Right hindlimb (tissue), 1 donor: ENCODE measurements around the gene MADD.

Experiments
- DNase-seq: peaks from one replicate; pipeline ENCODE4 v3.0.0-alpha.2; 2018

Gene MADD

DNA sequence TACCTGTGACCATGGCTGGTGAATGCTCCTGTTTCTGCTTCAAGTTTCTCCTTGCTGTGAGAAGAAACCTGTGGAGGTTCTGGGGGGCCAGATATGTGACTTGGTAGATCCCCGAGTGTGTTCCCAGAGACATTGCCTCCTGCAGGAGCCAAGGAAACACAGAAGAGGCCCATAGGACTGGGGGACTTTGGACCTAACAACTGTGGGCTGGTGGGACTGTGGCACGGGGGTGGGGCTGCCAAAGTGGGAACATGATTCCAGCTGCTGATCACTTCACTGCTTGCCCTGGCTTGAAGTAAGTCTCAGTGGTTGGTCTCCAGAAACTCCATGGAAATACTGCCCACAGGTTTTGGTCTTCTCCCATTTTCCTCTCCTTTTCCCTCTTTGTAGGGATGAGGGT is 16.3 kb upstream of the MADD start:
- DNase-seq: no peak

DNA sequence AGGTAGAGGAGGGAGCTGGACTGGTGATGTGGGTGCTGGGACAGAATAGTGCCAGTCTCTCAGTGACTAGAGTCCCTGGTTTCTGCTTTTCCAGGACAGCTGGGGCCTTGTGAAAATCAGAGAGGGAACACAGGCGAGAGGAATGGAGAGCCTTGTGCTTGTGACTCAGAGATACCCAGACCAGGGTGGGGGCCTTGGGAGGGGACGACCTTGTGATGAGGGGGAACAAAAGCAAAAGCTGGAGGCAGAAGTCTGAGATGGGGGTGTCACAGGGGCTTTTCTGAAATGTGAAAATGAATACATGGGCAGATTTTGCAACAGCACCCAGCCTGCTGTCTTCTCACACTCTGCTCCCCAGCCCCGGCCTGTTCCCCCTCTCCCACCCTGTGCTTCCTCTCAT is 15.5 kb upstream of the MADD start:
- DNase-seq: peak; percentile 46

DNA sequence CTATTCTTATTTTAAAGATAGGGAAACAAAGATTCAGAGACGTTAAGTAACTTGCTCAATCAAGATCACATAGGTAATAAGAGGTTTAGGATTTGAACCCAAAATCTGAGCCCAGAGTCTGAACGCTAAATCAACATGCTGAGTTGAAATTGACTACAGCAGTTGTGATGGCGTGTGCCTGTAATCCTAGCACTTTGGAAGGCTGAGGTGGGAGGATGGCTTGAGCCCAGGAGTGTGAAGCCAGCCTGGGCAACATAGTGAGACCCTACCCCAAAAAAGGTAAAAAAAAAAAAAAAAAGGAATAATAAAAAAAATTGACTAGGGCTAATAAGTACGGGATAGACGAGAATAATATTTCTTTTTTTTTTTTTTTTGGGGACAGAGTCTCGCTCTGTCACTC is 13.6 kb upstream of the MADD start:
- DNase-seq: no peak

DNA sequence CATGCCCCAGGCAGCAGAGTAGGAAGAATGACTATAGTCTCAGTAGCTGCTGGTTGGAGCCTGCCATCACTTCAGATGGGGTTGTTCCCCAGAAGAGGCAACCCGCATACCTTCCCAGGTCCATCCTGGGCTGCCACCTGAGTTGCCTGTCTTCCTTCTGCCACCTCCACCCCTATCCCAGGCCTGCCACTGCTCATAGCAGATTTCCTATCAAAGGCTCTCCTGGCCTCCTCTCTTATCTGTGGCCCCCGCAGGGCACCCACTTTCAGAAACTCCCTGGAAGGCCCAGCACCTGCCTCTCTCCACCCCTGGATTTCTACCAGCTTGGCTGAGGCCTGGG is 12.8 kb upstream of the MADD start:
- no peak for DNase-seq

DNA sequence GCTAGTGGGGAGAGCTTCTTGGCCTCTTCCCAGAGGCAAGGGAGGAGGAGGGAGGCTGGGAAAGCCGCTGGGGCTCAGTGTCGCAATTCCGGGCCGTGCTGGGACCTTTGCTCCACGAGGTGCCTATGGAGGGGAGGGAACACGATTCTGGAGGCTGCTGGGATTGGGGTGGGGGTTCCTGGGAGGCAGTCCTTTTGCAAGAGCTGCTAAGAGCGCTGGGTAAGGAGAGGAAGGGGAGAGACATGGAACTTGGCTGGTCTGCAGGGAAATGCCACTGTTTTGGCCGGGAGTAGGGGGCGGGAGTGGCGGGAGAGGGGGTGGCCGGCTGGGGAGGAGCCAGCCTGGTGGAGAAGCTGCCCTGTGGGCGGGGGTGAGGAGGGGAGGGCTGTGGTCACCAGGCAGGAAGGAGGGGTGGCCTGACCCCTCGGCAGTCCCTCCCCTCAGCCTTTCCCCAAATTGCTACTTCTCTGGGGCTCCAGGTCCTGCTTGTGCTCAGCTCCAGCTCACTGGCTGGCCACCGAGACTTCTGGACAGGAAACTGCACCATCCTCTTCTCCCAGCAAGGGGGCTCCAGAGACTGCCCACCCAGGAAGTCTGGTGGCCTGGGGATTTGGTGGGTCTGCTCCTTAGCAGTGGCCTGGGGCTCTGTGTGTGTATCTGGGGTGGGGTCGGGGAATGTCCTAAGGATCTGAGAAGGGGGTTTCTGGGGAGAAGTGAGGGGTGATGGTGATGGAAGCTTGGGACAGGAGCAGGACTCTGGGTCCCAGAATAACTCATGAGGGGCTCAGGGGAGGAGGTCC is 12.2 kb upstream of the MADD start, which contains the start of gene NR1H3:
Gene NR1H3, plus strand, starts transcription at position 480 of the 800 bp plus-strand sequence. CDS start 1,221 bp downstream, outside the sequence.
- peak; percentile 89 for DNase-seq

DNA sequence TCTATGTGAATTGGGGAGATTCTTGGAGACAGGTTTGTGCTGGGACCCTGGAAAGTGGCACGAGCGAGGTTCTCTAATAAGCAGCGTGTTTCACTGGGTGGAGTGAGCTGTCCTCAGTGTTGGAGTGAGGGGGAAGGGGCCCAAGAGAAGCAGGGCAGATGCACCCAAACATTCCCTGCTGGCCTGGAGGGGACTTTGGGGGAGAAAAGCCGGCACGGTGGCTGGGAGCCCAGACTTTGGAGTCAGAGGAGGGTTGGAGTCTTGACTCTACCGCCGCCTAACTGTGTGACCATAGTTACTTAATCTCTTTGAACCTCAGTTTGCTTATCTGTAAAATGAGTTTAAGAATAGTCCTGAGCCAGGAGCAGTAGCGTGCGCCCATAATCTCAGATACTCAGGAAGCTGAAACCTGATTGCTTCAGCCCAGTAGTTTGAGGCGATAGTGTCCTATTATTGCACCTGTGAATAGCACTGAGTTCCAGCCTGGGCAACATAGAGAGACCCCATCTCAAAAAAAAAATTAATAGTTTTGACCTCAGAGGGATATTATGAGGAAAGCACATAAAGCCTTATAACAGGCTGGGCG is 11.5 kb upstream of the MADD start:
- no peak for DNase-seq

DNA sequence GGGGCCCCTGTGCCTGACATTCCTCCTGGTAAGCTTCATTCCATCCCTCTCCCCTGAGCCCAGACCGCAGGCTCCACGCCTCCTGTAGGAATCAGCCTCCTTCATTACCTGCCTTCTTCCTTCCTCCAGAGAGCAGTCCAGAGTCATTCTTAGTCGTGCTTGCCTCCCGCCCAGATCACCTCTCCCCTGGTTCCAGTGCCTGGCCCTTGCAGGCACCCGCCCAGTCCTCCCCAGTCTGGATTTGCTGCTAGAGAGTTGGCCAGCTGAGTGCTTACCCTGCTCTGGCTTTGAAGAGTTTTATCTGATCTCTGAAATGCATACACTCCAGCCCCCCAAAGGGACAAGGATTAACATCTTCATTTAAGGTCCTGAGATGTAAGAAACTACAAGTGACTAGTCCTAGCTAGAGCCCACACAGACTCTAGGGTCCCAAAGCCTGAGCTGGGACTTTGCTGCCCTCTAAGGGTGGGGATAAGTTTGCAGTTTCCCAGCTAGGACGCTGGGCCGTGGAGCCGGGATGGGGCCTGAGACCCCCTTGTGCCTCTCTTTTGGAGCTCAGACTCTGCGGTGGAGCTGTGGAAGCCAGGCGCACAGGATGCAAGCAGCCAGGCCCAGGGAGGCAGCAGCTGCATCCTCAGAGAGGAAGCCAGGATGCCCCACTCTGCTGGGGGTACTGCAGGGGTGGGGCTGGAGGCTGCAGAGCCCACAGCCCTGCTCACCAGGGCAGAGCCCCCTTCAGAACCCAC is 10.5 kb upstream of the MADD start:
- peak; percentile 39 for DNase-seq

DNA sequence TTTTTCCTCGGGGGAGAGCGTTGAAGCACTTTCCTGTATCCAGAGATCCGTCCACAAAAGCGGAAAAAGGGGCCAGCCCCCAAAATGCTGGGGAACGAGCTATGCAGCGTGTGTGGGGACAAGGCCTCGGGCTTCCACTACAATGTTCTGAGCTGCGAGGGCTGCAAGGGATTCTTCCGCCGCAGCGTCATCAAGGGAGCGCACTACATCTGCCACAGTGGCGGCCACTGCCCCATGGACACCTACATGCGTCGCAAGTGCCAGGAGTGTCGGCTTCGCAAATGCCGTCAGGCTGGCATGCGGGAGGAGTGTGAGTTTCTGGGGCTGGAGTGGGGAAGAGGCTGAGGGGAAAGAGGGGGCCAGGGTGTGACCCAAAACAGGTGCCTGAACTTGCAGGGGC is 9.6 kb upstream of the MADD start:
- no peak for DNase-seq

DNA sequence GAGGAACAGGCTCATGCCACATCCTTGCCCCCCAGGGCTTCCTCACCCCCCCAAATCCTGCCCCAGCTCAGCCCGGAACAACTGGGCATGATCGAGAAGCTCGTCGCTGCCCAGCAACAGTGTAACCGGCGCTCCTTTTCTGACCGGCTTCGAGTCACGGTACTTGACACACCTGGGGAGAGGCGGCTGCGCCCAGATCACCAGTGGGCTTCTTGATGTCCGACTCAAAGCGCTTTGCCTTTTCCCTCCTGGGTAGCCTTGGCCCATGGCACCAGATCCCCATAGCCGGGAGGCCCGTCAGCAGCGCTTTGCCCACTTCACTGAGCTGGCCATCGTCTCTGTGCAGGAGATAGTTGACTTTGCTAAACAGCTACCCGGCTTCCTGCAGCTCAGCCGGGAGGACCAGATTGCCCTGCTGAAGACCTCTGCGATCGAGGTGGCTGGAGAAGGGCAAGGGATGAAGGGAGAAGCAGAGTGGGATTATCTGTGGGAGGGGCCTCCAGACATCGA is 8.6 kb upstream of the MADD start:
- no peak for DNase-seq

DNA sequence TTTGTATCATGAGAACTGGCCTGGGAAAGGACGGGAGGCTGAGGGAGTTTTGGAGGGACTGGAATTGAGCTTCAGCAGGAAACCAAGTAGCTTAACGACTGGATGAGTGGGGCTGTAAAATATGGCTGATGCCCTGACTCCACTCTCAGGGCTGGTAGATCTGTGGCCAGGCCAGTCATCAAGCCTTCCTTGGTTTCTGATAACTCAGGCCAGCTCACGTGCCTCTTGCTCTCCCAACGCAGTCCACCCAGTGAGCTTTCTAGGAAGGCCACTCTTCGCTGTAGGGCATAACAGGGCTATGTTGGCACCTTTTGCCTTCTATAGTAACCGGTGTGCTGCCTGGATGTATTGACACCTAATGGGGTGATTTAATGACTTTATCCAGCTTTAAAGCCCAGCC is 5.8 kb upstream of the MADD start:
- no peak for DNase-seq

DNA sequence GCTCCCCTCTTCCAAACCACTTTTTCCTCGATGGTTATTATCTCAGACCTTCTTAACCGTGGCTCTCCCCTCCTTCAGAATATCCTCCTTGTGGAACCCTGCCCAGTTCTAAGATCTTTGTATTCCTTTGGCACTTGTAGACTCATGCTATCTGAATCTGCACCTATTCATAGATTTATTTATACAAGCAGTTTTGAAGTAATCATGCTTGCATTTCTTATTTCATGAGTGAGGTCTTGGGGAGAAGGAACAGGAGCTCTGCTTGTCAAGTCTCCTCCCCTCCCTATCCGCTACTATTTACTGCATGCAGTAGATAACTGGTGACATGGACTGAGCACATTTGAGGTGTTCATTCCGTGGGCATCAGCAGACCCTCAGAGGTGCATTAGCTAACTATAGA is 5.4 kb upstream of the MADD start:
- no peak for DNase-seq

DNA sequence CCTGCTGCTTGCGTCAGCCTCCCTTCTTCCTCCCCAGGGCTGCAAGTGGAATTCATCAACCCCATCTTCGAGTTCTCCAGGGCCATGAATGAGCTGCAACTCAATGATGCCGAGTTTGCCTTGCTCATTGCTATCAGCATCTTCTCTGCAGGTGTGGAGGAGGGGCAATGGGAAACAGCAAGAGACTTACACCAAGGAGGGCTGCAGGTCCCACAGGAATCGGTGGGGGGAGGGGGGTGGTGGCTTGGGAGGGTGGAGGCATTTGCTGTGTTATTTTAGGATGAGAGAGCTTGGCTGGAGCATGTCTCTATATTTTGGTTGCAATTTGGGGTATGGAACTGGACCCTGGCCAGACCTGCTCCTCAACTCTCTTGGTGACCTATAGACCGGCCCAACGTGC is 2.1 kb upstream of the MADD start:
- DNase-seq: no peak

DNA sequence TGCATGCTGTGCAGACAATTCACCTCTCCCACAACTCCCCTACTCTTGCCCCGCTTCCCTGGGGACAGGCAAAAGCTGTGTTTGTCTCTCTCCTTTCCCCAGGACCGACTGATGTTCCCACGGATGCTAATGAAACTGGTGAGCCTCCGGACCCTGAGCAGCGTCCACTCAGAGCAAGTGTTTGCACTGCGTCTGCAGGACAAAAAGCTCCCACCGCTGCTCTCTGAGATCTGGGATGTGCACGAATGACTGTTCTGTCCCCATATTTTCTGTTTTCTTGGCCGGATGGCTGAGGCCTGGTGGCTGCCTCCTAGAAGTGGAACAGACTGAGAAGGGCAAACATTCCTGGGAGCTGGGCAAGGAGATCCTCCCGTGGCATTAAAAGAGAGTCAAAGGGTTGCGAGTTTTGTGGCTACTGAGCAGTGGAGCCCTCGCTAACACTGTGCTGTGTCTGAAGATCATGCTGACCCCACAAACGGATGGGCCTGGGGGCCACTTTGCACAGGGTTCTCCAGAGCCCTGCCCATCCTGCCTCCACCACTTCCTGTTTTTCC is 1.4 kb upstream of the MADD start:
- DNase-seq: no peak

DNA sequence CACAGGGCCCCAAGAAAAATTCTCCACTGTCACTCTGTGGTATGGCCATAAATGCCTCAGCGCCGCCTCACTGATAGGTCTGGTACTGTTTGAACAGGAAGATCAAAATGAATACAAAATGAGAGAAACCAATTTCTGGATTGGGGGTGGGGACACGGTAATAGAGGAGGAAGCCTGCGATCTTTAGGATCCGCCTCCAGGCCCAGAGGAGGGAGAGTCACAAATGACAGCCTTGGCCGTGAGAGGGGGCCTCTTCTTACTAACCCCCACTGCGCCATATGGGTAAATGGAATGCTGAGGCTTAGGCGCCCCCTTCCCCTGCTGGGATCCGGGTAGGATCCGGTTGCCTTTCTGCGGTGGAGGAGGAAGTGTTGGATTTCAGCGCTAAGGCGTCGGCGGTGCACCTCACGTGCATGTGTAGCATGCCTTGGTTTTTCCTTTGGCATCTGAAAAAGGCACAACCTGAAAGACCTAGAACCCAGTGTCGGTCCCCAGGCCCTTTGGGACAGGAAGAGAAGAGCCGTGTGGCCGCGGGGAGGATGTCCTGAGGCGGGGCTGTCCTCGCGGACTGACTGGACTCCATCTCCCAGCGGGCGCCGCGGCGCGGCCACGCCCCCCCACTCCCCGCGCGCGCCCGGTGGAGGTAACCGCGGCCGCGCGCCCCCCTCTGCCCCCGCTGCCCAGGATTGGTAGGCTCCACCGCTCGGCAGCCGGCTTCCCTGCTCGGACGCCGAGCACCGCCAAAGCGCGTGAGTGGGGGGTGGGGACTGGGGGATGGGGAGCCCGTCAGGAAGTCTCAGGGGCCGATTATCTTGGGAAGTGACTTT is 718 bp upstream of the MADD start:
- DNase-seq: peak; percentile 92

DNA sequence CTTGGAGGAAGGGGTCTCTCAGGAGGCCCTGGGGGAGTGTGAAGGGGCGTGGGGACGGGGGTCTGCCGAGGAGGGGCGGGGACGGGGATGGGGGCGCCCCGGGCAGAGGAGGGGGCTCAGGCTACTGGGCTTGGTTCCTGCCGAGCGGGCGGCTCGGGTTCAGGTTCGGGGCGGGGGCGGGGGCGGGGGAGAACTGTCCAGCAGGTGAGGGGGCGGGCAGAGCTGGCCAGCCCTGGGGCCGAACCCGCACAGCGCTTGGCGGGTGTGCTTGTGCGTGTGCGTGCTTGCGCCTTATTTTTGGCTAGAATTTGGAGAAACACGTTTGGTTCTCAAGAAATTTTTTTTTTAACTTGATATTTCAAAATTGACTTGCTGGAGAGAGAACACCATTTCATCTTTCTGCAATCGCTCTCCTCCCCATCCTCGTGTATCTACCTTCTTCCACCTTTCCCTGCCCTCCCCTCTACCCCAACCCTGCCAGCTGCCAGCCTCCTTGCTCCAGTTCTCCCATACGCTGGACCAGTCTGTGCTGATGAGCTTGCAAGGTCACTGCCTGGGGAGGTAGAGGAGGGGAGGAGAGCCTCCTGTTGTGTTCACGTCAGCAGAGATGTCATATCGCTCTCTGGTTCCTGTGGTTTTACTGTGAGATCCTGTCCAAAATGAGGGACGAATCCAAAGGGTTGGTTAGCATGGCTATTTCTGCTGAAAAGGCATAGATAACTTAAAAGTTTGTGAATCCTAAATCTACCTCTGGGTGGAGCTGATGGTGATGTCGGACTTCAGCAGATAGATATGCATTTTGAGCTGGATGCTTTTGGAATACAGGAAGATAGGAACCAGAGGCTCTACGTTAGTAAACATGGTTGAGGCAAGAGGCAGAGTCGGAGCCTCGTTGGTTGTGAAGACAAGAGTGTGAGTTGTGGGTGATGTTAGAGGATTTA is 668 bp downstream of the MADD start:
- DNase-seq: no peak

DNA sequence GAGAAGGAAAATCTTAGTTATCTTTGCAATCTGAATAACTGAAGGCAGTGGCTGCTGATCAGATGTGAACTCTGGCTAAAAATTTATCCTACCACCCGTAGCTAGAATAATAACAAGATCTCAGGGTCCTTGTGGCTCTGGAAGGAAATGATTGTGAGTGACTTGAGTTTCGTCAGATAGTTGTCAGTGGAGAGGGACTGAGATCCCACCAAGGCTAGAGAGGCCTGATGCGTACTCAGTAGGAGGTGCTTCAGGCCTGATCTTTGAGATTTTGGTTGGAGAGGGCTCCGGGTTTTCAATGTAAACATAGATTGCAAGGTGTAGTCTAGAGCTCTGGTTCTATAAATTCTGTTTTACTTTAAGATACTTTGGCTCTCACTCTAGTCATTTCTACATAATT is 1.4 kb downstream of the MADD start:
- no peak for DNase-seq

DNA sequence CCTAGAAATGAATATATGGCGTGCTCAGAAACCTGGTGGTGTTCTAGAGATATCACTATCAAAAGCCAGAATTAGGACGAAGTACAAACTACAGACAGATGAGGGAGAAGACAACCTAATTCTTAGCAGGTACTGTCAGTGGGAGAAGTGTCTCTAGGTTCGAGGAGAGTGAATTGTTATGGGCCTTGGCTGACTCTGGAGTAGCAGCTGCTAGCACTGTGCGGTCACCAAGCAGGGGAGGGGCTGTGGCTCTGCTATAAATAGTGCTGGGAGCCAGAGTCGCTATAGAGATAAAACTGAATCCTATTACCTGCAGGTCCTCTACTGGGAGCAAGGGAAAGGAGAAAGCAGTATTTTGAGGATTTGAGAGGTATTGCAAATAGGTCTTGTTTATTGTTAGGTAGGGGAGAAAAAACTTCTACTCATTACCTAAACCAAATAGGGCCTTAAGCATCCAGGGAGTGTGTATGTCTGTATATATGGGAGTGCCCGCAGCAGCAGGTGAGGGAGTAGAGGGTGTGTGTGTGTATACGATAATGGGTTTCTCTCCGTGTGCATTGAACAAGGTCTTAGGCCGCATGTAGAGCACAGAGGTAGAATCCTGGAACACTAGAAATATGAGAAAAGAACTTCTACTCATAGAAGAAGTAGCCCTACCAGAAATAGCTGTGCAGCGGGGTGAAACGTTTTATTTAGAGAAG is 2.2 kb downstream of the MADD start:
- peak; percentile 55 for DNase-seq

DNA sequence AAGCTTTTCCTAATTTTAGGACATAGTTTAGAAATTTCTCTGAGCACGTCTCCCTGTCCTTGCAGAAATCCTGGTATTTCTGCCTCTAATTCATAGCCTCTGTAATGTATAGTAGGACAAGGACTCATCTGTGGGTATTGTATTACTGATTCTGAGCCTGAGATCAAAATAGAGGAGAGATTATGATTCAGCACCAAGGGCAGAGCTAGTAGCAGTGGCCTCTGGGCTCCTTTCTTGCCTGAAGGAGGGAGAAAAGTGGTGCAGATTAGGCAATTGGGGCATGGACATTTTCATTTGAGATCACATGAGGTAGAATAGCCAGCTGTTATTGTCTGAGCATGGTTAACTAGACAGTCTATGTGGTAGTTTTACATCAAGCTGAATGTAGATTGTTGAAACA is 2.8 kb downstream of the MADD start:
- no peak for DNase-seq

DNA sequence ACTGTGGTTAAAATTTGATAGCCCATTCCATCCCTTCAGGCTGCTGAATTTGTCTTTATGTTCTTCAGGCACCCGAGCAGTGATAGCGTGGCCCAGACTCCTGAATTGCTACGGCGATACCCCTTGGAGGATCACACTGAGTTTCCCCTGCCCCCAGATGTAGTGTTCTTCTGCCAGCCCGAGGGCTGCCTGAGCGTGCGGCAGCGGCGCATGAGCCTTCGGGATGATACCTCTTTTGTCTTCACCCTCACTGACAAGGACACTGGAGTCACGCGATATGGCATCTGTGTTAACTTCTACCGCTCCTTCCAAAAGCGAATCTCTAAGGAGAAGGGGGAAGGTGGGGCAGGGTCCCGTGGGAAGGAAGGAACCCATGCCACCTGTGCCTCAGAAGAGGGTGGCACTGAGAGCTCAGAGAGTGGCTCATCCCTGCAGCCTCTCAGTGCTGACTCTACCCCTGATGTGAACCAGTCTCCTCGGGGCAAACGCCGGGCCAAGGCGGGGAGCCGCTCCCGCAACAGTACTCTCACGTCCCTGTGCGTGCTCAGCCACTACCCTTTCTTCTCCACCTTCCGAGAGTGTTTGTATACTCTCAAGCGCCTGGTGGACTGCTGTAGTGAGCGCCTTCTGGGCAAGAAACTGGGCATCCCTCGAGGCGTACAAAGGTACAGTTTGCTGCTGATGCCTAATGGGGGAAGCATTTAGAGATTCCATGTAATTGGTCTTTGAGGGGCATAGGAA is 4.7 kb downstream of the MADD start:
- DNase-seq: no peak

DNA sequence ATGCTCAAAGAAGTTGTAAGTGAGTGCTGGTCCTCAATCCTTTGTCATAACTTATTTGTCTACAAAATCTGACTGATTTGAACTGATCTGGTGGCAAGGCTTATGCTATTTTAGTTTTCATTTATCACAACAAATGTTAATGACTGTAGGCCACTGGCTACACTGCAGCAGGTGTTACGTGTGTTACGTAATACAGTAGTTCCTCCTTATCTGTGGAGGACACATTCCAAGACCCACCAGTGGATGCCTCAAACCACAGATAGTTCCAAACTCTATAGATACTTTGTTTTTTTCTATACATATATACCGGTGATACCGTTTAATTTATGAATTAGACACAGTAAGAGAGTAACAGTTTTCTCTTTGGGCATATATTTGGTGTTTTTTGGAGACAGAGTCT is 7.0 kb downstream of the MADD start:
- DNase-seq: no peak
